Lower leg skin (tissue), 4 donors: ENCODE measurements around the gene BLM. TPM values are rescaled to one million over a fixed set of nuclear protein-coding genes. Genes with fewer than 3 reads are reported as not detected.

Experiments
- DNase-seq, 2 donors: peaks; one replicate each; pipeline ENCODE4 v3.0.0-alpha.2; 2019; ENCODE audit warnings: low spot score in 2 of 2
- H3K4me3 ChIP-seq: fragments of 200-600 bp; sonication (generic); 2 replicates; pipeline ENCODE4 v1.5.1; 2017; ENCODE audit warnings: mild to moderate bottlenecking, low read depth; ENCODE audit not compliant: poor library complexity, severe bottlenecking
- CTCF ChIP-seq, 3 donors: fragments of 450-650 bp; IDR thresholded peaks; one replicate each; pipeline ENCODE4 v1.5.1; 2016; ENCODE audit warnings: antibody characterized with exemption in 3 of 3, mild to moderate bottlenecking in 3 of 3, moderate library complexity in 2 of 3
- POLR2A ChIP-seq, 2 donors: fragments of 450-650 bp; IDR thresholded peaks; one replicate each; pipeline ENCODE4 v1.6.1; 2016 to 2017; ENCODE audit warnings: antibody characterized with exemption in 2 of 2, mild to moderate bottlenecking in 1 of 2, moderate library complexity in 1 of 2
- WGBS, 2 donors: methylation state at CpG; one replicate each; pipeline ENCODE4 v1.1.5; 2018; 5-methylcytosine and 5-hydroxymethylcytosine counted together
- intact Hi-C: fragments of 100-400 bp; cut with DNase I; formaldehyde crosslinking; loops from one replicate; pipeline ENCODE4 v1.15.0; 2023; ENCODE audit warnings: low total_unique reads
- total RNA-seq, 4 donors: library from RNA; depleted of rRNA; stranded (reverse); fragments of >200 nt; gene quantifications; one replicate each; pipeline ENCODE4 v1.1.0, GENCODE V29; 2016

The BLM gene
- total RNA-seq, 4 donors from 2014 or later: 0.30 to 2.0 (median 0.45) TPM

DNA sequence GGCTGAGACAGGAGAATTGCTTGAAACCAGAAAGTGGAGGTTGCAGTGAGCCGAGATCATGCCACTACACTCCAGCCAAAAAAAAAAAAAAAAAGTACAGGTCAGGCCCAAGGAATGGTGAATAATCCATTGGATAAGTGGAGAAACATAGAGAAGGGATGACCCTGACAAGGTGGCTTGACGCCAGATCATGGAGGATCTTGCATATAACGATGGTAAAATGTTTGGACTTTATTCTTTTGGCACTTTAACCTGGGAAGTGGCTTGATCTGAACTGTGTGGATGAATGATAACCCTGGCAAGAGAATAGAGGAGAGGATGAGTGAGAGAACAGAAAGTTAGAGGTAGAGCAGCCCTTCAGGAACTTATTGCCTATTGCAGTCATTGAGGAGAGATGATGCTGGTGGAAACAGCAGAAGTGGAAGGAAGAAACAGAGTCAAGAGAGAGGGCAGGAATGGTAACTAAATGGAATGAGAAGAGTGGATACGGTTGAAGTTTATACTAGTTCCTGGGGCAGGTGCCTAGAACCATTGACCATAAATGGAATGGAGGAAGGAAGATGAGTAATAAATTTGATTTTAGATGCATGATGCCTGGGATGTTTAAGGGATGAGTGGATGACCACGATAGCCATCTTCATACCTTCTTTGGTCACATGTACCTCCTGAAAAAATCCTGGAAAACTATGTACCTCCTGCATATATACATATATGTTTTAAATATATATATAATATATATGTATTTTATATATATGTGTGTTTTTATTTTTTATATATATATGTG is 57.8 kb downstream of the BLM start:
- no peak overlapping the region for H3K4me3 ChIP-seq
- TF ChIP-seq POLR2A (IDR thresholded peaks at IDR 0.05) (no peak), CTCF (IDR thresholded peaks at IDR 0.05) (no peak)
- 92% methylated on average over 5 of the region's 5 CpGs for WGBS, 2 donors
- intact Hi-C loops: no loop called here
- DNase-seq: no peak

DNA sequence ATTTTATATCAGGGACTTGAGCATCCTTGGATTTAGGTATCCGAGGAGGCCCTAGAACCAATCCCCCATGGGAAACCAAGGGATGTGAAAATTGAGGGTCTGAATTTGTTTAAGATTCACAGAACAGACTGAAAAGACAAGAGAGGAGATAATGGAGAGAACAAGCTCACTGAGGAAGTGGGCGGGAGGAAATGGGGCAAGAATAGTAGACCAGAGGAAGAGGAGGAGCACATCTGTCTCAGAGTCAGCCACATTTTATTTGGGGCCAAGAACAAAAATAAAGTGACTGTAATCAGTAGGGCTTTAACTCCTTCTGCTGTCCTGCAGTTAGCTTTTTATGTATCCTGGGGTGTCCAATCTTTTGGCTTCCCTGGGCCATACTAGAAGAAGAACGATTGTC is 63.8 kb downstream of the BLM start:
- TF ChIP-seq CTCF (IDR thresholded peaks at IDR 0.05) (no peak), POLR2A (IDR thresholded peaks at IDR 0.05) (no peak)
- intact Hi-C loops: no loop called here
- H3K4me3 ChIP-seq: no peak overlapping the region
- DNase-seq: no peak
- 90 to 91% methylated on average over 3 of the region's 3 CpGs for WGBS, 2 donors

DNA sequence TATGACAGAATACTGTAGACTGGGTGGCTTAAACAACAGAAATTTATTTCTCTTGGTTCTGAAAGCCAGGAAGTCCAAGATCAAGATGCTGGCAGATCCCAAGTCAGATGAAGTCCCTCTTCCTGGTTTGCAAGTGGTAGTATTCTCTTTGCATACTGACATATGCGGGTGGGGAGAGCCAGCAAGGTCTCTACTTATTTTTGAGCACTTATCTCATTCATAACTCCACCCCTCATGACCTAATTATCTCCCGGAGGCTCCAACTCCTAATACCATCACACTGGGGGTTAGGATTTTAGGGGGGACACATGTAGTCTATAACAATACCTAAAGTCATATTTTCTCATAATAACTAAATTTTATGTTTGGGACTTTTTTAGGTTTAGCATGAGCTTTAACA is 65.3 kb downstream of the BLM start:
- no peak overlapping the region for H3K4me3 ChIP-seq
- intact Hi-C loops: no loop called here
- DNase-seq: no peak
- no peak for TF ChIP-seq CTCF (IDR thresholded peaks at IDR 0.05)
- TF ChIP-seq POLR2A (IDR thresholded peaks at IDR 0.05): no peak
- WGBS, 2 donors: 47 to 61% methylated on average over 2 of the region's 2 CpGs

DNA sequence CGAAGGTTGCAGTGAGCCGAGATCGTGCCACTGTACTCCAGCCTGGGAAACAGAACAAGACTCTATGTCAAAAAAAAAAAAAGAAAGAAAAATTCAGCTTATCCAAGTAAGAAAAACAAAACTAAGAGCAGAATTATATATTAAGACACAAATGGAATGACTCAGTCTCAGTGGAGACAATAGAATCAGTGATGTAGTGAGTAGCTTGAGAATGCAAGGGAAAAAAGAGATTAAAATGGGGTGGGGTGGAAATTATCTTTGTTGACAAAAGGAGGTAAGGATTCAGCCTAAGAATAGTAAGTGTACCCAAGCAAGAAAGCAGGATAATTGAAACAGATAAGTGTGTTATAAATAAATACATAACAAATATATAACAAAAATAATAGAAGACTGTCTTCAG is 70.7 kb downstream of the BLM start:
- no peak for DNase-seq
- TF ChIP-seq CTCF (IDR thresholded peaks at IDR 0.05): no peak
- TF ChIP-seq POLR2A (IDR thresholded peaks at IDR 0.05): no peak
- no peak overlapping the region for H3K4me3 ChIP-seq
- 95 to 99% methylated on average over 3 of the region's 3 CpGs for WGBS, 2 donors
- intact Hi-C loops: no loop called here

DNA sequence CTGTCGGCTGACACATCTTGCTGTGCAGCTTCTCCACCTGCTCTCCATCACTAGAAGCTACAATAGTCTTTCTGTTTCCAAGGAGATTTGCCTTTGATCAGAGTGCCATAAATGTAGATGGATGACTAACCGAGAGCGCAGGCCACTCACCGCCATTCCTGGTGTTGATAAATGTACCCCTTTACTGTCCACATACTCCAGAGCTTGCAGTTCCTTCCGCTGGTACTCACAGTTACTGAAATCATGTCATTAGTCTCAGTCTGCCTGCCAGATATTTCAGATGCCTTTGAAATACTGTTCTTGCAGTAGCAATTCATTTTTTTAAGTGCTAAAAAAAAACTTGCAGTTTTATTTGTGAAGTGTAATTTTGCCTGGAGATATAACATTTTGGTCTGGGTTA is 72.3 kb downstream of the BLM start:
- intact Hi-C loops: no loop called here
- TF ChIP-seq POLR2A (IDR thresholded peaks at IDR 0.05) (no peak), CTCF (IDR thresholded peaks at IDR 0.05) (no peak)
- H3K4me3 ChIP-seq: no peak overlapping the region
- no peak for DNase-seq
- WGBS, 2 donors: 89 to 90% methylated on average over 5 of the region's 5 CpGs

- no peak for TF ChIP-seq POLR2A (IDR thresholded peaks at IDR 0.05)
- TF ChIP-seq CTCF (IDR thresholded peaks at IDR 0.05): no peak
- 65 to 67% methylated on average over 3 of the region's 3 CpGs for WGBS, 2 donors
- intact Hi-C loops: no loop called here
- no peak for DNase-seq
- no peak overlapping the region for H3K4me3 ChIP-seq
Observed at GRCh38 chr15:90790057-90790456, 72.9 kb downstream of the BLM start.
